GM21619 (cell line): ENCODE data around the gene TGFBR1.

ENCODE experiments used
- ATAC-seq: cut with Tn5 transposase; IDR thresholded peaks from one replicate; pipeline ENCODE4 v1.9.1; 2021; ENCODE audit not compliant: unreplicated experiment

TGFBR1 gene

GRCh38 chr9:99130069-99130468, 25.2 kb downstream of the TGFBR1 start:
- ATAC-seq, result peak; percentile 73

- ATAC-seq, result no peak
Measured at GRCh38 chr9:99133145-99133544, 28.2 kb downstream of the TGFBR1 start.

- ATAC-seq, result no peak
Measured at GRCh38 chr9:99134893-99135341, 30.0 kb downstream of the TGFBR1 start.

- no peak for ATAC-seq
Measured at GRCh38 chr9:99135456-99135855, 30.5 kb downstream of the TGFBR1 start.

GRCh38 chr9:99137225-99137624, 32.3 kb downstream of the TGFBR1 start:
- ATAC-seq, result no peak

- ATAC-seq, result no peak
Measured at GRCh38 chr9:99137891-99138290, 33.0 kb downstream of the TGFBR1 start.

- no peak for ATAC-seq
Measured at GRCh38 chr9:99138424-99139284, 33.7 kb downstream of the TGFBR1 start.

GRCh38 chr9:99139868-99140267, 35.0 kb downstream of the TGFBR1 start:
- ATAC-seq, result no peak

GRCh38 chr9:99140685-99141314, 35.9 kb downstream of the TGFBR1 start:
- ATAC-seq, result peak; percentile 62

GRCh38 chr9:99141849-99142248, 36.9 kb downstream of the TGFBR1 start:
- no peak for ATAC-seq

GRCh38 chr9:99142275-99142674, 37.4 kb downstream of the TGFBR1 start:
- ATAC-seq, result no peak

GRCh38 chr9:99143655-99144054, 38.7 kb downstream of the TGFBR1 start:
- ATAC-seq, result no peak

- no peak for ATAC-seq
Measured at GRCh38 chr9:99144966-99145365, 40.1 kb downstream of the TGFBR1 start.

- no peak for ATAC-seq
Measured at GRCh38 chr9:99146574-99146973, 41.7 kb downstream of the TGFBR1 start.

- no peak for ATAC-seq
Measured at GRCh38 chr9:99147177-99147576, 42.3 kb downstream of the TGFBR1 start.

- ATAC-seq, result no peak
Measured at GRCh38 chr9:99150451-99151171, 45.7 kb downstream of the TGFBR1 start.

GRCh38 chr9:99154356-99154755, 49.4 kb downstream of the TGFBR1 start:
- no peak for ATAC-seq

- ATAC-seq, result no peak
Measured at GRCh38 chr9:99155736-99156135, 50.8 kb downstream of the TGFBR1 start.

- ATAC-seq, result no peak
Measured at GRCh38 chr9:99158629-99159028, 53.7 kb downstream of the TGFBR1 start.

- ATAC-seq, result no peak
Measured at GRCh38 chr9:99160173-99160572, 55.3 kb downstream of the TGFBR1 start.

- ATAC-seq, result peak; percentile 49
Measured at GRCh38 chr9:99162759-99163364, 57.9 kb downstream of the TGFBR1 start.
